Measurements from ENCODE around the gene CEP83. TPM values are rescaled to one million over a fixed set of nuclear protein-coding genes. Genes with fewer than 3 reads are reported as not detected.

CEP83 gene
- total RNA-seq, 2 donors from 2014 or later: 6.8 to 26.5 TPM

DNA sequence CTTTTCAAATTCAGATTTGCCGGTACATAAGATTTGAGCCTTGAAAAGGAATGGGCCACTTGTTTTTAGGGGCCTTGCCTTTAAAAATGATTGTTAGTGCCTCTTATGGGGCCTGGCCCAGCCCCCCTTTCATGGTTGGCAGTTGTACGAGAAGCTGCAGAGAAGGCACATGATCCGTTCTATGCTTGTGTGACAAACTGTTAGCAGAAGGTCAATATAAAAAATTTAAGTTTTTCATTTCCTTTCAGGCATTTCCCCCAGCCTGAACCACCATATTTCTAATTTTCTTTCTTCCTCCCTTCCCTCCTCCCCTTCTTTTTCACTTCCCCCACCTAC lies 192.2 kb downstream of the CEP83 start:
- intact Hi-C loops (cut with DNase I): no loop called here
- H3K9me3 ChIP-seq: no peaks in the 10 kb centered on the region
- H3K36me3 ChIP-seq: no peaks in the 10 kb centered on the region
- peak overlapping the region; percentile 16 to 39 for H3K27ac ChIP-seq
- H3K27me3 ChIP-seq (replicated peaks; ENCODE audit: insufficient read depth): no peaks in the 10 kb centered on the region
- 48% methylated on average over 3 of the region's 3 CpGs for WGBS
- H3K4me3 ChIP-seq: no peak overlapping the region
- H3K4me1 ChIP-seq (replicated peaks): no peaks in the 10 kb centered on the region
- TF ChIP-seq POLR2A (IDR thresholded peaks at IDR 0.05): no peak
- TF ChIP-seq, protein P1, sequence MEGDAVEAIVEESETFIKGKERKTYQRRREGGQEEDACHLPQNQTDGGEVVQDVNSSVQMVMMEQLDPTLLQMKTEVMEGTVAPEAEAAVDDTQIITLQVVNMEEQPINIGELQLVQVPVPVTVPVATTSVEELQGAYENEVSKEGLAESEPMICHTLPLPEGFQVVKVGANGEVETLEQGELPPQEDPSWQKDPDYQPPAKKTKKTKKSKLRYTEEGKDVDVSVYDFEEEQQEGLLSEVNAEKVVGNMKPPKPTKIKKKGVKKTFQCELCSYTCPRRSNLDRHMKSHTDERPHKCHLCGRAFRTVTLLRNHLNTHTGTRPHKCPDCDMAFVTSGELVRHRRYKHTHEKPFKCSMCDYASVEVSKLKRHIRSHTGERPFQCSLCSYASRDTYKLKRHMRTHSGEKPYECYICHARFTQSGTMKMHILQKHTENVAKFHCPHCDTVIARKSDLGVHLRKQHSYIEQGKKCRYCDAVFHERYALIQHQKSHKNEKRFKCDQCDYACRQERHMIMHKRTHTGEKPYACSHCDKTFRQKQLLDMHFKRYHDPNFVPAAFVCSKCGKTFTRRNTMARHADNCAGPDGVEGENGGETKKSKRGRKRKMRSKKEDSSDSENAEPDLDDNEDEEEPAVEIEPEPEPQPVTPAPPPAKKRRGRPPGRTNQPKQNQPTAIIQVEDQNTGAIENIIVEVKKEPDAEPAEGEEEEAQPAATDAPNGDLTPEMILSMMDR (IDR thresholded peaks at IDR 0.05): no peak
- no peak for TF ChIP-seq POLR2AphosphoS5 (IDR thresholded peaks at IDR 0.05)
- DNase-seq (ENCODE audit: low spot score): no peak

DNA sequence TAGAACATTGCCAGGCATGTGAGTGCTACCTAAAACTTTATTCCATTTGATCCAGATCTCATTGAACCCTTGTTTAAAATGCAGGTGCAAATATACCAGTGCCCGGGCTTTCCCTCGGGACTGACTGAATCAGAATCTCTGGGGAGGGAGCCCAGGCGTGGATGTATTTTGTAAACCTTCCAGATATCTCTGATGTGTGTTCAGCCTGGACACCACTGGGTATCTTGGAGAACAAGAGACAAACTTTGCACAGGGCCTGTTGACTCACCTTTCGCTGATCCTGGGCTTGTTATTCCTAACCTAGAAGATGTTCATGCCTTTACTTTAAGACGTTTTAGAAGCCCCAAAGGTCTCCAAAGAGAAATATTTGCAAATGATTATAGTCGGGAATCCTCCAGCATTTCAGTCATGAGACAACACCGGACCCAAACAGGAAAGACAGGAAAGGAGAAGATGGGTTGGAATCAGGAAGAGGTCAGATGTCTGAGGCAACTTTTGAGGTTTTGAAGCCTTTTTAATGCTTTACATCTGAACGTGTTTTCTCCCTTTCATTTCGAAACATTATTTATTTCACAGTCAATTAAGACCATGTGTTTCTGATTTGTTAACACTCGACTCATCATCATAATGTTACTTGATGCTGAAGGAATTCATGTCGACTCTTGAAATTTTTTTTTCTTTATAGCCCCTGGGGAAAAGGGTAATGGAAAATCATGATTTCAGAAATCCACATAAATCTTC lies 192.7 kb downstream of the CEP83 start:
- Histone ChIP-seq H3K4me3 (no peak overlapping the region), H3K36me3 (no peaks in the 10 kb centered on the region), H3K27ac (peak overlapping the region; percentile 16 to 39), H3K4me1 (replicated peaks) (no peaks in the 10 kb centered on the region), H3K27me3 (replicated peaks; ENCODE audit: insufficient read depth) (no peaks in the 10 kb centered on the region), H3K9me3 (no peaks in the 10 kb centered on the region)
- intact Hi-C loops (cut with DNase I): no loop called here
- 40% methylated on average over 11 of the region's 11 CpGs for WGBS
- TF ChIP-seq, protein P1 (IDR thresholded peaks at IDR 0.05): no peak
- TF ChIP-seq POLR2AphosphoS5 (IDR thresholded peaks at IDR 0.05) (no peak), POLR2A (IDR thresholded peaks at IDR 0.05) (no peak)
- DNase-seq (ENCODE audit: low spot score): no peak

DNA sequence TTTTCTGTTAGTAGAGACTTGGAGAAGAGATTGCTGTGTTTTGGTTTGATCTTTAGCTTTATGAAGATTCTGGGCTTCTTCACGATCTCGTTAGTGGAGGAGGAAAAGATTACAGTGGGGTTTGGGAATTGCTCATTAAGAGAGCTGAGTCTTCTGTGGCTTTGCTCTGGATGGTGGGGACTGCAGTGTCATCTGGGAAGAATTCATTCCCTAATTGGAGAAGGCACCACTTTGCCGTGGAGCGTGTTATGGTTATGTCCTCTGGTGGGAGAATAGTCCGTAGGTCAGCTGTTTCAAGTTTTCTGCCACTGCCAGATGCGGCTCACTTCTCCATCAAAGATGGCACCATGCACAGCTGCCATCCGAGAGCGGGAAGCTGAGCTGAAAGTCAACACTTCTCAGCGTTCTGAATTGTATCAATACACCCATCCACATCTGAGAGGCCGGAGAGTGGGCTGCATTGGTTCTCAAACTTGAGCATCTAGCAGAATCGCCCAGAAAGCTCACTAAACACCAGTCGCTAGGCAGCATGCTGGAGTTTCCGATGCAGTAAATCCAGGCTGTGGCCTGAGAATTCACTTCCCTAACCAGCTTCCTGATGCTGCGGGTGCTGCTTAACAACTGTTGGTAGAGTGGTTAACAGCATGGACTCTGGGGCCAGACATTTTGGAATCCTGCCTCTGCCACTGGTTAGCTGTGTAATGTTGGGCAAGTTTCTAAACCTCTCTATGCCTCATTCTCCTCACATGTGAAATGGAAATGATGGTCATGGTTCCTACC lies 193.5 kb downstream of the CEP83 start:
- Histone ChIP-seq H3K4me3 (no peak overlapping the region), H3K9me3 (no peaks in the 10 kb centered on the region), H3K27ac (no peak overlapping the region), H3K36me3 (no peaks in the 10 kb centered on the region), H3K27me3 (replicated peaks; ENCODE audit: insufficient read depth) (no peaks in the 10 kb centered on the region), H3K4me1 (replicated peaks) (no peaks in the 10 kb centered on the region)
- TF ChIP-seq POLR2A (IDR thresholded peaks at IDR 0.05): no peak
- no peak for TF ChIP-seq POLR2AphosphoS5 (IDR thresholded peaks at IDR 0.05)
- TF ChIP-seq, protein P1 (IDR thresholded peaks at IDR 0.05): no peak
- DNase-seq (ENCODE audit: low spot score): no peak
- intact Hi-C loops (cut with DNase I): no loop called here
- 90% methylated on average over 14 of the region's 14 CpGs for WGBS

DNA sequence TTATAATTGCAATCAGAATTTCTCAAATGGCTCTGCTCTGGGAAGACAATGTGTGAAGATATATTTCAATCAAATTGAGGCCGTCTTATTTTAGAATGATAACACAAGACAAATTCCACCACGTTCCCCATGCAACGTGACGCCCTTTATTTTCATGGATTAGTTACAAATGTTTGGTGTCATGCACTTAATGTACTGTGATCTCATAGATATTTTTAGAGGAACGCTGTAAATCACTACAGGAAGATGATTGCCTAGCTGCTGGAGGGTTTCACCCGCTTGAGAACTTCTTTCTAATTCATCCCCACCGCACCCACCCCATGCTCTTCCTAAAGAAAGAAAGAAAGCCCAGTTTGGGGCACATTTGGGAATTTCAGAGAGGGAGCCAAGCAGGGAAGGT lies 194.1 kb downstream of the CEP83 start:
- Histone ChIP-seq H3K4me3 (no peak overlapping the region), H3K4me1 (replicated peaks) (no peaks in the 10 kb centered on the region), H3K36me3 (no peaks in the 10 kb centered on the region), H3K27me3 (replicated peaks; ENCODE audit: insufficient read depth) (no peaks in the 10 kb centered on the region), H3K27ac (no peak overlapping the region), H3K9me3 (no peaks in the 10 kb centered on the region)
- DNase-seq (ENCODE audit: low spot score): no peak
- 67% methylated on average over 7 of the region's 7 CpGs for WGBS
- no peak for TF ChIP-seq POLR2AphosphoS5 (IDR thresholded peaks at IDR 0.05)
- intact Hi-C loops (cut with DNase I): no loop called here

DNA sequence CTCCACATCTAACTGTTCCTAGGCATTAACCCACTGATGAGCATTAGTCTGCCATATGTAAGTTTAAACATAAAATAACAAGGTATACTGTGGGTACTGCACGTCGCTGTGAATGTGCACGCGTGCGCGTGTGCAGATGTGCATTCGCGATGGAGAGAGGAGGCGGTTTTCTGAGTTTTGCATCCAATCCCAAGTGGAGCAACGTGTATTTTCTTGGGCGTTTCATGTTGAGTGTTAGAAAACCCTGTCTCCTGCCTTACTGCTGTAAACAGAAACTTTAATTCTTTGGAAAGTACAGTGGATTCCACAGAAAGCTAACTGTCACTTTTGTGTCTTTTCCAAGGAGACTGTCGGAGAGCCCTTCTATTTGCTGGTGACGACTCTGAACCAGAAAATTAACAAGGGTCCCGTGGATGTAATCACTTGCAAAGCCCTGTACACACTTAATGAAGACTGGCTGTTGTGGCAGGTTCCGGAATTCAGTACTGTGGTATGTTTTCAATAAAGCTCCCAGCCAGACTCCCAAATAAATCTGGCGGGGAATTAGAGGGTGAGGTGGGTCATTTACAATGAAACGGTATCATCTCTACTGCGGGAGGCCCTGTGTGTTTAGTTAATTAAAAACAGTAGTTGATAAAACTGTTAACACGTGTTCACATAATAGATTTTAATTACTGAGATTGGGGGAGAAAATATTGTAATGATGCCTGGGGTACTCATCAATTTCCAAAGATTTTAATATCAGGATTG lies 194.8 kb downstream of the CEP83 start:
- no peak for TF ChIP-seq POLR2AphosphoS5 (IDR thresholded peaks at IDR 0.05)
- no peak for TF ChIP-seq POLR2A (IDR thresholded peaks at IDR 0.05)
- TF ChIP-seq, protein P1 (IDR thresholded peaks at IDR 0.05): no peak
- Histone ChIP-seq H3K4me3 (no peak overlapping the region), H3K9me3 (no peaks in the 10 kb centered on the region), H3K36me3 (no peaks in the 10 kb centered on the region), H3K27me3 (replicated peaks; ENCODE audit: insufficient read depth) (no peaks in the 10 kb centered on the region), H3K4me1 (replicated peaks) (no peaks in the 10 kb centered on the region), H3K27ac (no peak overlapping the region)
- intact Hi-C loops (cut with DNase I): no loop called here
- 81% methylated on average over 19 of the region's 19 CpGs for WGBS
- DNase-seq (ENCODE audit: low spot score): no peak

All from prostate gland (tissue), 2 donors.